BE2C (cell line): ENCODE measurements around the gene STAT5A.

ENCODE experiments used
- DNase-seq: peaks from one replicate; pipeline ENCODE4 v3.0.0-alpha.2; 2020
- H3K27me3 ChIP-seq: fragments of 250-450 bp; sonication (Bioruptor Pico); 2 replicates; pipeline ENCODE4 v1.5.1; 2020; ENCODE audit warnings: mild to moderate bottlenecking
- H3K36me3 ChIP-seq: fragments of 250-450 bp; sonication (Bioruptor Pico); 2 replicates; pipeline ENCODE4 v1.5.1; 2020; ENCODE audit warnings: mild to moderate bottlenecking
- H3K4me1 ChIP-seq: fragments of 250-450 bp; sonication (Bioruptor Pico); 2 replicates; pipeline ENCODE4 v1.5.1; 2020
- H3K4me3 ChIP-seq: 2 replicates; pipeline ENCODE4 v1.5.1; 2011; ENCODE audit warnings: low read depth, low read length
- H3K9me3 ChIP-seq: fragments of 250-450 bp; sonication (Bioruptor Pico); 2 replicates; pipeline ENCODE4 v1.5.1; 2020
- TF ChIP-seq, protein P1 (sequence below): IDR thresholded peaks from 2 replicates; pipeline ENCODE4 v1.5.1; 2012; ENCODE audit warnings: mild to moderate bottlenecking, low read depth, low read length

The STAT5A gene

GRCh38 chr17:42266918-42267766, 21.2 kb upstream of the STAT5A start:
- no peaks in the 10 kb centered on the region for H3K9me3 ChIP-seq
- no peak overlapping the region for H3K4me3 ChIP-seq
- H3K27me3 ChIP-seq: no peaks in the 10 kb centered on the region
- no peaks in the 10 kb centered on the region for H3K4me1 ChIP-seq
- no peak for DNase-seq
- TF ChIP-seq, protein P1, sequence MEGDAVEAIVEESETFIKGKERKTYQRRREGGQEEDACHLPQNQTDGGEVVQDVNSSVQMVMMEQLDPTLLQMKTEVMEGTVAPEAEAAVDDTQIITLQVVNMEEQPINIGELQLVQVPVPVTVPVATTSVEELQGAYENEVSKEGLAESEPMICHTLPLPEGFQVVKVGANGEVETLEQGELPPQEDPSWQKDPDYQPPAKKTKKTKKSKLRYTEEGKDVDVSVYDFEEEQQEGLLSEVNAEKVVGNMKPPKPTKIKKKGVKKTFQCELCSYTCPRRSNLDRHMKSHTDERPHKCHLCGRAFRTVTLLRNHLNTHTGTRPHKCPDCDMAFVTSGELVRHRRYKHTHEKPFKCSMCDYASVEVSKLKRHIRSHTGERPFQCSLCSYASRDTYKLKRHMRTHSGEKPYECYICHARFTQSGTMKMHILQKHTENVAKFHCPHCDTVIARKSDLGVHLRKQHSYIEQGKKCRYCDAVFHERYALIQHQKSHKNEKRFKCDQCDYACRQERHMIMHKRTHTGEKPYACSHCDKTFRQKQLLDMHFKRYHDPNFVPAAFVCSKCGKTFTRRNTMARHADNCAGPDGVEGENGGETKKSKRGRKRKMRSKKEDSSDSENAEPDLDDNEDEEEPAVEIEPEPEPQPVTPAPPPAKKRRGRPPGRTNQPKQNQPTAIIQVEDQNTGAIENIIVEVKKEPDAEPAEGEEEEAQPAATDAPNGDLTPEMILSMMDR: no peak
- H3K36me3 ChIP-seq: no peaks in the 10 kb centered on the region

- H3K4me1 ChIP-seq: no peaks in the 10 kb centered on the region
- H3K36me3 ChIP-seq: no peaks in the 10 kb centered on the region
- DNase-seq: no peak
- H3K27me3 ChIP-seq: no peaks in the 10 kb centered on the region
- TF ChIP-seq, protein P1: no peak
- no peaks in the 10 kb centered on the region for H3K9me3 ChIP-seq
- no peak overlapping the region for H3K4me3 ChIP-seq
These were observed 20.1 kb upstream of the STAT5A start for GRCh38 chr17:42268236-42268635.

DNA sequence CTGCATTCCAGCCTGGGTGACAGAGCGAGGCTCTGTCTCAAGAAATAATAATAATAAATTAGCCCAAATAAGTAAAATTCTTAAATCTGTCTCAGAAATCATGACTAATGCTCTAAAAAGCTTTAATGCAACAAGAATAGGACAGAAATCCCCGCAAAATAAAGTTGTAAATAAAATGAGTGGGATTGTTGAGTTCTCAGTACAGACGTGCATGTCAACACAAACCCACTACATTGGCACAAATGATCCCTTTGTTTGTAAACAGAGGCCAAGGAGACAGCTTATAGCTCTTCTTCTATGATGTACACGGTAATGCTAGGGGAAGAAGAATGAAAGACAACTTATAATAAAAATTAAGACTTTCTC, 18.1 kb upstream of the STAT5A start:
- H3K9me3 ChIP-seq: no peaks in the 10 kb centered on the region
- TF ChIP-seq, protein P1: no peak
- no peak overlapping the region for H3K4me3 ChIP-seq
- no peak for DNase-seq
- no peaks in the 10 kb centered on the region for H3K36me3 ChIP-seq
- H3K4me1 ChIP-seq: no peaks in the 10 kb centered on the region; the same call in 1 of the 2 replicates
- no peaks in the 10 kb centered on the region for H3K27me3 ChIP-seq

DNA sequence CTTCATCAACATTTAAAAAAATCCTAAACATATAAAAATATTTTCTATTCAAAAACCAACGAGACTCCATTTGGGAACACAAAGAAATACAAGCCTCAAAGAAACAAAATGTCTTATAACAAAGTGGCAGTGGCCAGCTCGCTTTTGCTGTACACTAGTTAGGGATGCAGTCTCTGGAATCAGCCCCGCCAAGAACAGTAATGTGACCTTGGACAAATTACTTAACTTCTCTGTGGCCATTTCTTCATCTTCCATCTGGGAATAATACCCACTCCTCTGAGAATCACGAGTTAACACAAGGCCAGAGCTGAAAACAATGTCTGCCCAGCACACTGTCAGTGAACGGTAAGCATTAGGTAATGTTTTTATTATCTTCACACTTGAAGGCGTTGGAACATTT, 17.7 kb upstream of the STAT5A start:
- H3K4me1 ChIP-seq: no peaks in the 10 kb centered on the region; the same call in 1 of the 2 replicates
- no peaks in the 10 kb centered on the region for H3K36me3 ChIP-seq
- no peak for DNase-seq
- H3K4me3 ChIP-seq: no peak overlapping the region
- TF ChIP-seq, protein P1: no peak
- H3K27me3 ChIP-seq: no peaks in the 10 kb centered on the region
- no peaks in the 10 kb centered on the region for H3K9me3 ChIP-seq

DNA sequence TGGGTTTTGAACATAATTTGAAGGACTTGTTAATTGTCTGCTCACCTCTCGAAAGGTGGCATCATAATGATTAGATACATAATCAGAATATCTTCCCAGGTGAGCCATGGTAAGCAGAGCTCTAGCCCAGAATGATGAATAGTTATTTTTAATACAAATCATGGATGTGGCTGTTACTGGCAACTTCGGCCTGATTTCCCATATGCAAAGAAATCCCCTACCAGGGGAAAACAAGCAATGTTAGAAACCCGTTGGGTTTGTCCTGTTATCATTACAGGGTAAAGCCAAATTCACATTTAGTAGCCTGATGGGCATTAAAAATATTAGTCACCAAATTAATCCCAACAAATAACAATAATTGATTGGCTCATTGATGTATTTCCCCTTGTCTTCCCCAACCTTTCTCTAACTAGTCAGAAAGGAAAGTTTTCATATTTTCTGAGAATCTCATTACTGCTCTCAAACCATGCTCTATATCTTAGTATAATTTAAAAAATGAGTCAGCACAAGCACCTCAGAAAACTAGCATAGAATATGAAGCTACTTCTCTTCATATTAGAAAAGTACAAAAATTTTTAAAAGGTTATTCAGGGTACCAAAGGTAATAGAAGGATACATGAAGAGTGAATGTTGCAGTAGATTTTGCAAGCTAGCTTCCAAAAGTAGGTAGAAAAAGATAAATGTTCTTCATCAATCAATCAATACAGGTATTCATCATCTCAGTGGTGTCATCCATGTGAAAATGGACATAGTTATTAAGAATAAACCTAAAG, 17.1 kb upstream of the STAT5A start:
- Histone ChIP-seq H3K4me1 (no peaks in the 10 kb centered on the region; the same call in 1 of the 2 replicates), H3K4me3 (no peak overlapping the region), H3K9me3 (no peaks in the 10 kb centered on the region), H3K36me3 (no peaks in the 10 kb centered on the region), H3K27me3 (no peaks in the 10 kb centered on the region)
- DNase-seq: no peak
- TF ChIP-seq, protein P1: no peak

DNA sequence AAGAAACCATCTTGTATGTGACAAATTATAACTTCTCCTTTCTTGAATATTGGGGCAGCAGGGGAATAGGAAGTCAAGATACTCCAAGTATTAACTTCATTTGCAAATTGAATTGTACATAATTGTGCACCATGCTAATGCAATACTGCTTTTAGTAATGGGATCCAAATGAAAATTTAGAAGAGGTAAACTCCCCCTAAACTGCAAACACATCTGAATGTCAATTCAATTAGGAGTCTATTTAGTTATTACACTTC, 16.6 kb upstream of the STAT5A start:
- H3K4me1 ChIP-seq: no peaks in the 10 kb centered on the region; the same call in 1 of the 2 replicates
- no peaks in the 10 kb centered on the region for H3K27me3 ChIP-seq
- TF ChIP-seq, protein P1: no peak
- no peaks in the 10 kb centered on the region for H3K36me3 ChIP-seq
- no peaks in the 10 kb centered on the region for H3K9me3 ChIP-seq
- no peak for DNase-seq
- H3K4me3 ChIP-seq: no peak overlapping the region
